ENCODE results near the gene CCDC40.

The CCDC40 gene

GRCh38 chr17:80000981-80001775 lies 35.3 kb upstream of the CCDC40 start:
- DNase-seq, result no peak

- DNase-seq, result no peak
These were observed 34.3 kb upstream of the CCDC40 start for GRCh38 chr17:80002070-80002641.

GRCh38 chr17:80002690-80003490 lies 33.6 kb upstream of the CCDC40 start:
- DNase-seq, result no peak

GRCh38 chr17:80003969-80004368 lies 32.5 kb upstream of the CCDC40 start:
- DNase-seq, result no peak

GRCh38 chr17:80005360-80006338 lies 30.8 kb upstream of the CCDC40 start:
- peak; percentile 72 for DNase-seq

GRCh38 chr17:80006339-80006720 lies 30.1 kb upstream of the CCDC40 start:
- no peak for DNase-seq

- DNase-seq, result no peak
These were observed 29.4 kb upstream of the CCDC40 start for GRCh38 chr17:80006811-80007752.

GRCh38 chr17:80007939-80008338 lies 28.5 kb upstream of the CCDC40 start:
- no peak for DNase-seq

GRCh38 chr17:80008383-80008840 lies 28.0 kb upstream of the CCDC40 start:
- DNase-seq, result peak; percentile 78

GRCh38 chr17:80008848-80009247 lies 27.6 kb upstream of the CCDC40 start:
- no peak for DNase-seq

- no peak for DNase-seq
These were observed 26.8 kb upstream of the CCDC40 start for GRCh38 chr17:80009391-80010282.

GRCh38 chr17:80010283-80010858 lies 26.1 kb upstream of the CCDC40 start:
- DNase-seq, result no peak

- no peak for DNase-seq
These were observed 24.4 kb upstream of the CCDC40 start for GRCh38 chr17:80011989-80012555.

GRCh38 chr17:80012765-80013741 lies 23.4 kb upstream of the CCDC40 start:
- DNase-seq, result no peak

GRCh38 chr17:80017226-80018010 lies 19.0 kb upstream of the CCDC40 start:
- DNase-seq, result no peak

- no peak for DNase-seq
These were observed 17.4 kb upstream of the CCDC40 start for GRCh38 chr17:80018917-80019651.

- no peak for DNase-seq
These were observed 14.8 kb upstream of the CCDC40 start for GRCh38 chr17:80021600-80021999.
